Measurements from ENCODE around the gene ZNF805. TPM values are rescaled to one million over a fixed set of nuclear protein-coding genes. Genes with fewer than 3 reads are reported as not detected.

ZNF805 gene
- total RNA-seq, 1 experiment from 2014 or later: 9.2 TPM

DNA sequence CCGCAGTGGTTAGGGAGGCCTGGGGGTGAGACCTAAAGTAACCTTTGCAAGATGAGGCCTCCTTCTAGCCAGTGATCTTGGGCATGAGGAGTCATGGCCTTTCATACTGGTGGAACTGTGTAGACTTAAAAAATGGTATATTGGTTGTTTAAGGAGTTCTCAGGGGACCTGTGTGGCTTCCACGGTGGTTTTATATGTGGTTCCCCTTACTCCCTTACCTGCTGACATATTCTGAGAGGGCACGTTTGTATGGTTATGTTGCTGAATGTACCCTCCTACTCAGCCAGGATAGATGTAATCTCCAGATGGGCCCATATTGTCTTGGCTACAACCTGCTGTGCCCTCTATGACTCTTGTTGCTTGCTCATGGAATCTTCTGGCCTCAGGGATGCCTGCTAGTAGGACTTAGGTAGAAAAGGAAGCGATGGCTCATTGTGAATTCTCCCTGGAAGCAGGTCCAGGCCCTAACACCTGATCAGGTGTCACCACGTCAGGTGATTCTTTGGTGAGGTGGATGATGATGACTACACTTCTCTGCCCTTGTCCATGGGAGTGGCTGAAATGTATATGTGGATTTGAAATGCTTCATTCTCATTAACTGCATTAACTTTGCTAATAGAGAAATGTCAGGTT, 41.7 kb downstream of the ZNF805 start (continued):
- TF ChIP-seq, protein P1, sequence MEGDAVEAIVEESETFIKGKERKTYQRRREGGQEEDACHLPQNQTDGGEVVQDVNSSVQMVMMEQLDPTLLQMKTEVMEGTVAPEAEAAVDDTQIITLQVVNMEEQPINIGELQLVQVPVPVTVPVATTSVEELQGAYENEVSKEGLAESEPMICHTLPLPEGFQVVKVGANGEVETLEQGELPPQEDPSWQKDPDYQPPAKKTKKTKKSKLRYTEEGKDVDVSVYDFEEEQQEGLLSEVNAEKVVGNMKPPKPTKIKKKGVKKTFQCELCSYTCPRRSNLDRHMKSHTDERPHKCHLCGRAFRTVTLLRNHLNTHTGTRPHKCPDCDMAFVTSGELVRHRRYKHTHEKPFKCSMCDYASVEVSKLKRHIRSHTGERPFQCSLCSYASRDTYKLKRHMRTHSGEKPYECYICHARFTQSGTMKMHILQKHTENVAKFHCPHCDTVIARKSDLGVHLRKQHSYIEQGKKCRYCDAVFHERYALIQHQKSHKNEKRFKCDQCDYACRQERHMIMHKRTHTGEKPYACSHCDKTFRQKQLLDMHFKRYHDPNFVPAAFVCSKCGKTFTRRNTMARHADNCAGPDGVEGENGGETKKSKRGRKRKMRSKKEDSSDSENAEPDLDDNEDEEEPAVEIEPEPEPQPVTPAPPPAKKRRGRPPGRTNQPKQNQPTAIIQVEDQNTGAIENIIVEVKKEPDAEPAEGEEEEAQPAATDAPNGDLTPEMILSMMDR (IDR thresholded peaks at IDR 0.05 in 2 of 3, conservative IDR thresholded peaks at IDR 0.05 in 1 of 3; ENCODE audit: borderline replicate concordance in 1 of 3, insufficient read depth in 1 of 3, low read depth in 2 of 3, low read length in 2 of 3): no peak
- TF ChIP-seq ZFX (IDR thresholded peaks at IDR 0.05) (no peak), EZH2phosphoT487 (IDR thresholded peaks at IDR 0.05; ENCODE audit: borderline replicate concordance) (no peak), YY1 (IDR thresholded peaks at IDR 0.05; ENCODE audit: extremely low read depth, insufficient replicate concordance, low read depth, low read length) (no peak), CEBPB (IDR thresholded peaks at IDR 0.05; ENCODE audit: low read depth) (no peak), SRF (IDR thresholded peaks at IDR 0.05; ENCODE audit: low read depth) (no peak), FOSL1 (IDR thresholded peaks at IDR 0.05; ENCODE audit: low read depth) (no peak), CBX3 (IDR thresholded peaks at IDR 0.05; ENCODE audit: low read depth) (no peak), ELF1 (IDR thresholded peaks at IDR 0.05; ENCODE audit: borderline replicate concordance, low read depth) (no peak), EZH2 (IDR thresholded peaks at IDR 0.05) (no peak)

DNA sequence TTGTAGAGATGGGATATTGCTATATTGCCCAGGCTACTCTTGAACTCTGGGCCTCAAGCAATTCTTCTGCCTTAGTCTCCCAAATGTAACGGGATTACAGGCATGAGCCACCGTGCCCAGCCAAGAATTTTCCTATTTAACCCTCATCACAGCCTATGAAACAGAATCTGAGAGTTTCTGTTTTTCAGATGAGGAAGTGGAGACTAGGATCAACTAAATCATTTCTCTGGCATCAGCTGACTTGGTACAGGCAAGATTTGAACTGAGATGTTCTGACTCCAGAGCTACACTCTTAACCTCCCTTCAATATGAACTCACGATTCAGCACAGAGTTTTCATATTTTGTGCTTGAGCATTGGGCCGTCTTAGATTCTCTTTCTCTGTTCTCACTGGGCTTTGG, 47.9 kb downstream of the ZNF805 start:
- POLR2A ChIA-PET: no interaction called here
- no peak for DNase-seq (ENCODE audit: low read depth, low spot score)
- TF ChIP-seq RAD21 (IDR thresholded peaks at IDR 0.05; ENCODE audit: low read depth): no peak
- no peak for TF ChIP-seq CBX3 (IDR thresholded peaks at IDR 0.05; ENCODE audit: low read depth)
- TF ChIP-seq TCF7L2 (IDR thresholded peaks at IDR 0.05; ENCODE audit: borderline replicate concordance, extremely low read depth, insufficient read depth, insufficient read length): no peak
- no peak for TF ChIP-seq ZFX (IDR thresholded peaks at IDR 0.05)
- no peak for TF ChIP-seq EZH2phosphoT487 (IDR thresholded peaks at IDR 0.05; ENCODE audit: borderline replicate concordance)
- no peak for TF ChIP-seq SIN3A (IDR thresholded peaks at IDR 0.05; ENCODE audit: low read depth)
- TF ChIP-seq JUND (IDR thresholded peaks at IDR 0.05): no peak
- TF ChIP-seq POLR2A (IDR thresholded peaks at IDR 0.05; ENCODE audit: borderline replicate concordance, extremely low read depth, insufficient read depth, insufficient read length): no peak
- TF ChIP-seq, protein P1 (IDR thresholded peaks at IDR 0.05 in 2 of 3, conservative IDR thresholded peaks at IDR 0.05 in 1 of 3; ENCODE audit: borderline replicate concordance in 1 of 3, insufficient read depth in 1 of 3, low read depth in 2 of 3, low read length in 2 of 3): no peak
- no peak for TF ChIP-seq CEBPB (IDR thresholded peaks at IDR 0.05; ENCODE audit: low read depth)
- TF ChIP-seq, protein P2, sequence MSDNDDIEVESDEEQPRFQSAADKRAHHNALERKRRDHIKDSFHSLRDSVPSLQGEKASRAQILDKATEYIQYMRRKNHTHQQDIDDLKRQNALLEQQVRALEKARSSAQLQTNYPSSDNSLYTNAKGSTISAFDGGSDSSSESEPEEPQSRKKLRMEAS (IDR thresholded peaks at IDR 0.05): no peak
- TF ChIP-seq, protein P3, sequence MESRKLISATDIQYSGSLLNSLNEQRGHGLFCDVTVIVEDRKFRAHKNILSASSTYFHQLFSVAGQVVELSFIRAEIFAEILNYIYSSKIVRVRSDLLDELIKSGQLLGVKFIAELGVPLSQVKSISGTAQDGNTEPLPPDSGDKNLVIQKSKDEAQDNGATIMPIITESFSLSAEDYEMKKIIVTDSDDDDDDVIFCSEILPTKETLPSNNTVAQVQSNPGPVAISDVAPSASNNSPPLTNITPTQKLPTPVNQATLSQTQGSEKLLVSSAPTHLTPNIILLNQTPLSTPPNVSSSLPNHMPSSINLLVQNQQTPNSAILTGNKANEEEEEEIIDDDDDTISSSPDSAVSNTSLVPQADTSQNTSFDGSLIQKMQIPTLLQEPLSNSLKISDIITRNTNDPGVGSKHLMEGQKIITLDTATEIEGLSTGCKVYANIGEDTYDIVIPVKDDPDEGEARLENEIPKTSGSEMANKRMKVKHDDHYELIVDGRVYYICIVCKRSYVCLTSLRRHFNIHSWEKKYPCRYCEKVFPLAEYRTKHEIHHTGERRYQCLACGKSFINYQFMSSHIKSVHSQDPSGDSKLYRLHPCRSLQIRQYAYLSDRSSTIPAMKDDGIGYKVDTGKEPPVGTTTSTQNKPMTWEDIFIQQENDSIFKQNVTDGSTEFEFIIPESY (IDR thresholded peaks at IDR 0.05; ENCODE audit: extremely low read depth, insufficient replicate concordance, low read length): no peak
- TF ChIP-seq, protein P4, sequence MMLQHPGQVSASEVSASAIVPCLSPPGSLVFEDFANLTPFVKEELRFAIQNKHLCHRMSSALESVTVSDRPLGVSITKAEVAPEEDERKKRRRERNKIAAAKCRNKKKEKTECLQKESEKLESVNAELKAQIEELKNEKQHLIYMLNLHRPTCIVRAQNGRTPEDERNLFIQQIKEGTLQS (IDR thresholded peaks at IDR 0.05): no peak
- no peak for TF ChIP-seq EGR1 (IDR thresholded peaks at IDR 0.05; ENCODE audit: low read depth)
- BruUV-seq (replicated peaks): no TSS peak
- H3K27me3 ChIP-seq (ENCODE audit: insufficient read depth, low read length): no peaks in the 10 kb centered on the region
- no peak overlapping the region for H3K4me2 ChIP-seq (ENCODE audit: low read length)
- intact Hi-C loops (cut with micrococcal nuclease): no loop called here
- peaks cover 98% of the 10 kb centered on the region for H3K79me2 ChIP-seq (ENCODE audit: insufficient read depth, low read length)
- H4K20me1 ChIP-seq (ENCODE audit: insufficient read depth): no peaks in the 10 kb centered on the region
- H3K4me1 ChIP-seq (ENCODE audit: control insufficient read depth in 1 of 2, insufficient read depth in 2 of 2, low read length in 2 of 2): no peaks in the 10 kb centered on the region
- H2AFZ ChIP-seq (ENCODE audit: low read depth, low read length, poor library complexity, severe bottlenecking): no peak overlapping the region
- H3K4me3 ChIP-seq (replicated peaks in 1 of 2; ENCODE audit: low read depth in 1 of 2, low read length in 2 of 2): no peak overlapping the region
- no peak overlapping the region for H3K27ac ChIP-seq (ENCODE audit: low read depth, low read length)
- no peaks in the 10 kb centered on the region for H3K9me2 ChIP-seq (ENCODE audit: insufficient read depth)
- peaks cover 62 to 85% of the 10 kb centered on the region in 2 experiments for H3K36me3 ChIP-seq (ENCODE audit: control insufficient read depth in 1 of 2, insufficient read depth in 2 of 2, low read length in 2 of 2)
- H3K9me3 ChIP-seq (ENCODE audit: control insufficient read depth in 1 of 2, insufficient read depth in 1 of 2, low read depth in 1 of 2, low read length in 2 of 2): peaks cover 0 to 9% of the 10 kb centered on the region in 2 experiments; a peak in 1 of 4 replicates
- no peak overlapping the region for H3K9ac ChIP-seq (ENCODE audit: low read length)
- RAD21 ChIA-PET (ENCODE audit: low non-redundant PET in 1 of 2, low total read pairs in 2 of 2, uncharacterized antibody in 2 of 2, unreplicated experiment in 2 of 2): no interaction called here
- CTCF ChIA-PET: no interaction called here
- ATAC-seq: no peak

Measured in HCT116 (cell line).